PC-3 (cell line): Measurements from ENCODE around the gene BATF3.

Source experiments
- EZH2 ChIP-seq: fragments of 300-600 bp; sonication (generic); IDR thresholded peaks from one replicate; pipeline ENCODE4 v1.6.1; 2017; ENCODE audit warnings: antibody characterized with exemption, mild to moderate bottlenecking, low read length; ENCODE audit not compliant: unreplicated experiment
- EZH2phosphoT487 ChIP-seq: fragments of 300-600 bp; sonication (generic); IDR thresholded peaks from 2 replicates; pipeline ENCODE4 v1.6.1; 2018; ENCODE audit warnings: mild to moderate bottlenecking, antibody characterized with exemption, low read length, borderline replicate concordance
- TF ChIP-seq, protein P1 (sequence below): fragments of 300-600 bp; sonication (generic); conservative IDR thresholded peaks from 2 replicates; pipeline ENCODE4 v1.5.1; 2017; ENCODE audit warnings: antibody characterized with exemption, low read depth, mild to moderate bottlenecking, low read length

GRCh38 chr1:212701910-212702309, 2.3 kb upstream of the BATF3 start:
- TF ChIP-seq, protein P1, sequence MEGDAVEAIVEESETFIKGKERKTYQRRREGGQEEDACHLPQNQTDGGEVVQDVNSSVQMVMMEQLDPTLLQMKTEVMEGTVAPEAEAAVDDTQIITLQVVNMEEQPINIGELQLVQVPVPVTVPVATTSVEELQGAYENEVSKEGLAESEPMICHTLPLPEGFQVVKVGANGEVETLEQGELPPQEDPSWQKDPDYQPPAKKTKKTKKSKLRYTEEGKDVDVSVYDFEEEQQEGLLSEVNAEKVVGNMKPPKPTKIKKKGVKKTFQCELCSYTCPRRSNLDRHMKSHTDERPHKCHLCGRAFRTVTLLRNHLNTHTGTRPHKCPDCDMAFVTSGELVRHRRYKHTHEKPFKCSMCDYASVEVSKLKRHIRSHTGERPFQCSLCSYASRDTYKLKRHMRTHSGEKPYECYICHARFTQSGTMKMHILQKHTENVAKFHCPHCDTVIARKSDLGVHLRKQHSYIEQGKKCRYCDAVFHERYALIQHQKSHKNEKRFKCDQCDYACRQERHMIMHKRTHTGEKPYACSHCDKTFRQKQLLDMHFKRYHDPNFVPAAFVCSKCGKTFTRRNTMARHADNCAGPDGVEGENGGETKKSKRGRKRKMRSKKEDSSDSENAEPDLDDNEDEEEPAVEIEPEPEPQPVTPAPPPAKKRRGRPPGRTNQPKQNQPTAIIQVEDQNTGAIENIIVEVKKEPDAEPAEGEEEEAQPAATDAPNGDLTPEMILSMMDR, result no peak
- TF ChIP-seq EZH2, result no peak
- no peak for TF ChIP-seq EZH2phosphoT487
